A549 (cell line): ENCODE results near the gene KRTAP10-2. TPM values are rescaled to one million over a fixed set of nuclear protein-coding genes. Genes with fewer than 3 reads are reported as not detected.
A peak's percentile ranks its signal among the peaks of the same experiment; 100 is the strongest.

Source experiments
- ATAC-seq, 2 experiments: fragments of 200-7000 bp in 1 of 2; fragments of >200 bp in 1 of 2; cut with Nextera tagmentation in 1 of 2; cut with Tn5 transposase in 1 of 2; 3 replicates each; pipeline versions ENCODE4 v1.8.0 to v1.9.1; 2018 to 2020; ENCODE audit warnings: mild to moderate bottlenecking in 1 of 2, moderate library complexity in 1 of 2
- CTCF ChIA-PET: fragments of 300-600 bp; sonication (Branson Sonifier 250); formaldehyde crosslinking; extraction: SDS; loops from one replicate; lab custom pipeline; 2021; ENCODE audit warnings: antibody characterized with exemption, inconsistent platforms; lab: Yijun Ruan, JAX
- POLR2A ChIA-PET: fragments of 350-600 bp; formaldehyde crosslinking; extraction: SDS; loops from one replicate; lab custom pipeline; 2021; ENCODE audit warnings: antibody characterized with exemption, inconsistent platforms; lab: Yijun Ruan, JAX
- DNase-seq, 2 experiments: peaks; one replicate each; pipeline versions ENCODE4 v3.0.0 to v3.0.0-alpha.2; 2011 to 2016; ENCODE audit warnings: low read depth in 1 of 2, low spot score in 1 of 2
- FAIRE-seq: peaks from 2 replicates; lab custom pipeline; 2011; peaks lifted over from hg19 to GRCh38; lab: Jason Lieb, UNC
- H3K27ac ChIP-seq, 2 experiments: fragments of >200 bp; sonication (Bioruptor Twin); formaldehyde crosslinking; 3 replicates each; pipeline ENCODE4 v1.5.1; 2016 to 2017
- H3K4me1 ChIP-seq: fragments of >200 bp; sonication (Bioruptor Twin); formaldehyde crosslinking; 3 replicates; pipeline ENCODE4 v1.6.1; 2016
- H3K4me2 ChIP-seq: fragments of >200 bp; sonication (Bioruptor Twin); formaldehyde crosslinking; 3 replicates; pipeline ENCODE4 v1.6.1; 2016
- H3K4me3 ChIP-seq: fragments of >200 bp; sonication (Bioruptor Twin); formaldehyde crosslinking; 3 replicates; pipeline ENCODE4 v1.5.1; 2016
- H3K9me3 ChIP-seq: fragments of >200 bp; sonication (Bioruptor Twin); formaldehyde crosslinking; 3 replicates; pipeline ENCODE4 v1.6.1; 2016
- CBX8 ChIP-seq: fragments of 200-600 bp; sonication (generic); IDR thresholded peaks from 2 replicates; pipeline ENCODE4 v1.6.1; 2016
- CTCF ChIP-seq: fragments of >200 bp; sonication (Bioruptor Twin); formaldehyde crosslinking; IDR thresholded peaks from 3 replicates; pipeline ENCODE4 v1.5.1; 2016
- EHF ChIP-seq: fragments of 250-450 bp; sonication (Bioruptor Pico); IDR thresholded peaks from 2 replicates; pipeline ENCODE4 v1.5.0; 2020; ENCODE audit warnings: mild to moderate bottlenecking
- EP300 ChIP-seq, 2 experiments: fragments of >200 bp; sonication (Bioruptor Twin); formaldehyde crosslinking; IDR thresholded peaks; 2 replicates in 1 of 2; 3 replicates in 1 of 2; pipeline ENCODE4 v1.6.1; 2016 to 2017
- ESRRA ChIP-seq: fragments of 150-350 bp; IDR thresholded peaks from 2 replicates; pipeline ENCODE4 v1.6.1; 2014; ENCODE audit warnings: mild to moderate bottlenecking, low read length, borderline replicate concordance
- HDAC2 ChIP-seq: fragments of 200-600 bp; sonication (generic); IDR thresholded peaks from 2 replicates; pipeline ENCODE4 v1.6.1; 2016
- HMGXB4 ChIP-seq: fragments of 250-450 bp; sonication (Bioruptor Pico); IDR thresholded peaks from 2 replicates; pipeline ENCODE4 v1.5.0; 2021; ENCODE audit warnings: mild to moderate bottlenecking, moderate library complexity, borderline replicate concordance
- HOXA7 ChIP-seq: fragments of 250-450 bp; sonication (Bioruptor Pico); IDR thresholded peaks from 2 replicates; pipeline ENCODE4 v1.5.0; 2020; ENCODE audit warnings: mild to moderate bottlenecking, moderate library complexity
- HOXB13 ChIP-seq: fragments of 250-450 bp; sonication (Bioruptor Pico); IDR thresholded peaks from 2 replicates; pipeline ENCODE4 v1.5.0; 2020; ENCODE audit warnings: low read depth, mild to moderate bottlenecking, moderate library complexity
- HOXB5 ChIP-seq: fragments of 250-450 bp; sonication (Bioruptor Pico); IDR thresholded peaks from 2 replicates; pipeline ENCODE4 v1.5.0; 2020; ENCODE audit warnings: mild to moderate bottlenecking, moderate library complexity
- KDM1A ChIP-seq: fragments of 200-600 bp; sonication (generic); IDR thresholded peaks from 2 replicates; pipeline ENCODE4 v1.6.1; 2016; ENCODE audit warnings: low read depth, mild to moderate bottlenecking
- KDM5A ChIP-seq: fragments of 200-600 bp; sonication (generic); IDR thresholded peaks from 2 replicates; pipeline ENCODE4 v1.6.1; 2016; ENCODE audit warnings: antibody characterized with exemption, mild to moderate bottlenecking
- MAX ChIP-seq: IDR thresholded peaks from 2 replicates; pipeline ENCODE4 v1.6.1; 2012
- NFE2L2 ChIP-seq: fragments of 150-350 bp; conservative IDR thresholded peaks from 2 replicates; pipeline ENCODE4 v1.6.1; 2014; ENCODE audit warnings: low read length
- NPAS2 ChIP-seq: fragments of 250-450 bp; sonication (Bioruptor Pico); IDR thresholded peaks from 2 replicates; pipeline ENCODE4 v1.8.0; 2022; ENCODE audit warnings: mild to moderate bottlenecking, moderate library complexity, borderline replicate concordance
- NR3C1 ChIP-seq: fragments of >200 bp; sonication (Bioruptor Twin); formaldehyde crosslinking; IDR thresholded peaks from 3 replicates; pipeline ENCODE4 v1.6.1; 2017
- POLR2A ChIP-seq: IDR thresholded peaks from 2 replicates; pipeline ENCODE4 v1.6.1; 2012; ENCODE audit warnings: mild to moderate bottlenecking, low read length
- RARB ChIP-seq: fragments of 250-450 bp; sonication (Bioruptor Pico); IDR thresholded peaks from 2 replicates; pipeline ENCODE4 v1.8.0; 2021; ENCODE audit warnings: mild to moderate bottlenecking, moderate library complexity
- RFX5 ChIP-seq: fragments of 450-650 bp; IDR thresholded peaks from 2 replicates; pipeline ENCODE4 v1.7.1; 2014; ENCODE audit warnings: antibody characterized with exemption, mild to moderate bottlenecking, moderate library complexity
- RNF2 ChIP-seq: fragments of 200-600 bp; sonication (generic); IDR thresholded peaks from 2 replicates; pipeline ENCODE4 v1.6.1; 2016; ENCODE audit warnings: low read depth, mild to moderate bottlenecking, antibody characterized with exemption, moderate library complexity, borderline replicate concordance
- TP53 ChIP-seq: fragments of 250-450 bp; sonication (Bioruptor Pico); IDR thresholded peaks from 2 replicates; pipeline ENCODE4 v1.5.0; 2021; ENCODE audit warnings: mild to moderate bottlenecking, moderate library complexity
- USF2 ChIP-seq: fragments of 450-650 bp; IDR thresholded peaks from 2 replicates; pipeline ENCODE4 v1.6.1; 2014; ENCODE audit warnings: antibody characterized with exemption
- ZNF302 ChIP-seq: fragments of 250-450 bp; sonication (Bioruptor Pico); IDR thresholded peaks from 2 replicates; pipeline ENCODE4 v1.9.0; 2021; ENCODE audit warnings: inconsistent platforms, mild to moderate bottlenecking, moderate library complexity
- ZSCAN20 ChIP-seq: fragments of 250-450 bp; sonication (Bioruptor Pico); IDR thresholded peaks from 2 replicates; pipeline ENCODE4 v1.8.0; 2022; ENCODE audit warnings: mild to moderate bottlenecking, moderate library complexity
- WGBS: methylation state at CpG from one replicate; pipeline ENCODE4 v1.1.6; 2017; ENCODE audit errors: missing lambda C conversion rate; 5-methylcytosine and 5-hydroxymethylcytosine counted together
- polyA plus RNA-seq, 4 experiments: library from polyadenylated mRNA; depleted of rRNA in 3 of 4; stranded (reverse); fragments of >200 nt; fragmentation: RNase III in 1 of 4; extraction: RNeasy Plus Mini Kit Qiagen cat#74134 plus additional on column Dnase treatment in 1 of 4; gene quantifications; 2 replicates in 3 of 4; 3 replicates in 1 of 4; pipeline ENCODE4 v1.2.3, GENCODE V29; 2011 to 2017

Gene KRTAP10-2
- polyA plus RNA-seq, 2 of the 4 experiments (the other 2 are of a cell fraction) = not detected

- no peak for TF ChIP-seq RFX5
Measured at GRCh38 chr21:44519346-44520325, 31.7 kb downstream of the KRTAP10-2 start (continued).

- FAIRE-seq (no peak), DNase-seq (no peak), ATAC-seq (no peak)
- 45% methylated on average over 11 of the region's 12 CpGs for WGBS
- ChIA-PET CTCF (interaction anchor here (0.6 to 1.8 kb wide), 3 partner anchors 15 to 274 kb away, joined by 3 to 5 read pairs (median 3); no protein-coding TSS in a partner anchor), POLR2A (no interaction called here)
- Histone ChIP-seq H3K27ac (no peak overlapping the region), H3K4me1 (no peaks in the 10 kb centered on the region), H3K9me3 (no peaks in the 10 kb centered on the region), H3K4me3 (no peak overlapping the region), H3K4me2 (no peak overlapping the region)
- TF ChIP-seq TP53 (CRISPR knock-in tag) (no peak), RARB (CRISPR knock-in tag) (no peak), EP300 (IDR thresholded peaks at IDR 0.05) (no peak), HOXA7 (CRISPR knock-in tag) (no peak), NR3C1 (no peak), HOXB13 (CRISPR knock-in tag) (no peak), ESRRA (no peak), RNF2 (no peak), HDAC2 (no peak), KDM1A (no peak), MAX (no peak), EHF (CRISPR knock-in tag) (no peak), CBX8 (no peak)
Measured at GRCh38 chr21:44518686-44519085, 32.6 kb downstream of the KRTAP10-2 start.

GRCh38 chr21:44517175-44517899 lies 34.0 kb downstream of the KRTAP10-2 start:
- Histone ChIP-seq H3K4me1 (no peaks in the 10 kb centered on the region), H3K9me3 (no peaks in the 10 kb centered on the region), H3K27ac (no peak overlapping the region), H3K4me3 (no peak overlapping the region; the same call in 2 of the 3 replicates), H3K4me2 (no peak overlapping the region)
- DNase-seq (peak; percentile 53 to 93), ATAC-seq (peak; percentile 35 to 96; a peak in 5 of 6 replicates), FAIRE-seq (no peak)
- TF ChIP-seq POLR2A (no peak), NPAS2 (CRISPR knock-in tag) (peak; percentile 85), RARB (CRISPR knock-in tag) (no peak), HOXB5 (CRISPR knock-in tag) (no peak), USF2 (peak; percentile 99), KDM5A (peak; percentile 45; the same call in 1 of the 2 replicates), RNF2 (no peak)
- ChIA-PET POLR2A (no interaction called here), CTCF (interaction anchor here (1.8 kb wide), 1 partner anchor 225 kb away, joined by 5 read pairs; no protein-coding TSS in a partner anchor)
- 61% methylated on average over 14 of the region's 15 CpGs for WGBS

- ChIA-PET CTCF (interaction anchor here (1.2 kb wide), 1 partner anchor 41 kb away, joined by 3 read pairs; no protein-coding TSS in a partner anchor), POLR2A (interaction anchor here (0.6 kb wide), 1 partner anchor 9 kb away, joined by 3 read pairs; no protein-coding TSS in a partner anchor)
- ATAC-seq (no peak), DNase-seq (no peak)
- Histone ChIP-seq H3K27ac (no peak overlapping the region), H3K9me3 (no peaks in the 10 kb centered on the region), H3K4me1 (no peaks in the 10 kb centered on the region), H3K4me3 (no peak overlapping the region)
- WGBS = 72% methylated on average over 10 of the region's 10 CpGs
- TF ChIP-seq ZSCAN20 (CRISPR knock-in tag) (no peak), ZNF302 (CRISPR knock-in tag) (no peak), CTCF (no peak), NFE2L2 (no peak), HMGXB4 (CRISPR knock-in tag) (no peak)
- TF ChIP-seq, all 56 proteins: peak for 0
- H3K4me2 ChIP-seq = no peak overlapping the region
- no peak for FAIRE-seq
Measured at GRCh38 chr21:44516828-44517174, 34.5 kb downstream of the KRTAP10-2 start.
